ENCODE data around the gene RSPRY1.
"Not testable (repeated sequence)": the region's sequence is repeated elsewhere in the genome, so short reads cannot be mapped to it uniquely, and the experiment has no call there.

RSPRY1 gene

DNA sequence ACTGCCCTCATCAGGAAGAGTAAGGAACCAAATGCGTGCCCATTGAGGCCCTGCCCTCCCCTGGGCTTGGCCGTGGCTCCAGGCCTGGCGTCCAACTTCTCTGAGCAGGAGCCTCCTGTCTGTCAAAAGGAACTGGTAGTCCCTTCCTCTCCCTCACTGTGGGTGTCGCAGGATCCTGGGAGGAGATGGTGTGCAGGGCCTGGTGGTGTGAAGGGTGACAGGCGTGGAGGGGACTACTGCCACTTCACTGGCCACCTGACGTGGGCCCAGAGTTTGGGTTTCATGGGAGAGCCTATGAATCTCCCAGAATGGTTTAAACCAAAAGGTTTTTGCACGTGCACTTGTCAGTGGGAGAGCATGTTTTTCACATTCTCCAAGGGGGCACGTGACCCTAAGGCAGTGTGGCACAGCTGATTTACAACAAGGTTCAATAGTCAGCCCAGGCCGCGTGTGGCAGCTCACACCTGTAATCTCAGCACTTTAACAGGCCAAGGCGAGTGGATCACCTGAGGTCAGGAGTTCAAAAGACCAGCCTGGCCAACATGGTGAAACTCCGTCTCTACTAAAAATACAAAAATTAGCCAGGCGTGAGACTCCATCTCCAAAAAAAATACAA lies 71.4 kb downstream of the RSPRY1 start:
- no peak for DNase-seq

DNA sequence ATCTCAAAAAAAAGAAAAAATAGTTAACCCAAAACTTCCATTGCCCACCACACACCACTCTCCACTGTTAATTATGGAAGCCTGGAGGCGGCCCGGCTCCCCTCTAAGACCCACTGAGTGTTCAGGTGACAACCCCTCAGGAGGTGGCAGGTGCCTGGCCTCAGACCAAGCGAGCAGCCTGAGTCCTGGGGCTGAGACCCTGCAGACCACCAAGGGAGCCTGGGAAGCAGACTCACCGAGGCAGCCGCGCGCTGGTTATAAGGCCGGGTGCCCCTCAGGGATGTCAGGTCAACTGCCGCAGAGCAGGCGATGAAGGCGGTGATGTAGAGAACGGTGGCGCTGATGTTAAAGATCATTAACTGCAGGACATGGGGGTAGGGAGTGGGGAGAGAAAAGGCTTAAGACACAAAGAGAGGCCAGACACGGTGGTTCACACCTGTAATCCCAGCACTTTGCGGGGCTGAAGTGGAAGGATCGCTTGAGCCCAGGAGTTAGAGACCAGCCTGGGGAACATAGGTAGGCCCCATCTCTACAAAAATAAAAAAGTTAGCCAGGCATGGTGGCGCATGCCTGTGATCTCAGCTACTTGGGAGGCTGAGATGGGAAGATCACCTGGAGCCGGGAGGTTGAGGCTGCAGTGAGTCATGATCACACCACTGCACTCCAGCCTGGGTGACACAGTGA lies 72.2 kb downstream of the RSPRY1 start:
- no peak for DNase-seq

DNA sequence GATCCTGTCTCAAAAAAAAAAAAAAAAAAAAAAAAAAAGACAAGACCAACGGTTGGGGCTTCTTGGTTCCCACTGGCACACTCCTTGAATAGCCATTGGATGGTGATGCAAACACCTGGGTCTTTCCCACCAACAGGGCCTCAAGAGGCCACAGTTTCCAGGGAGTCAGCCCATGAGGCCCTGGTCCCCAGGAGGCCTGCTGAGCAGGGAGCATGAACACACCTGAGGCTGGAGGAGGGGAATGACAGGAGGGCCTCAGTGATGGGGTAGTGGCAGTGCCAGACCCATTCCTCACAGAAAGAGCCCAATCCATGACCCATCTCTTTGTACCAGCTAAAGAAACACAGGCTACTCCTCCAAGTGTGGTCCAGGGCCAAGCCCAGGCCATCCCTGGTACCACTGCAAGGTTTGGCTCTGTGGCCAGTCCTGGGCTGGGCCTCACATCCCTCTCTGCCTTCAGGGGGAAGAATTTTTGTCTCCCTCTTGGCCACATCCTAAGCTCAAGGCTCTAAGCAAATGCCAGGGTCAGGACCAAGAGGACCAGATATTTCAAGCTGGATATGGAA lies 72.9 kb downstream of the RSPRY1 start:
- no peak for DNase-seq

DNA sequence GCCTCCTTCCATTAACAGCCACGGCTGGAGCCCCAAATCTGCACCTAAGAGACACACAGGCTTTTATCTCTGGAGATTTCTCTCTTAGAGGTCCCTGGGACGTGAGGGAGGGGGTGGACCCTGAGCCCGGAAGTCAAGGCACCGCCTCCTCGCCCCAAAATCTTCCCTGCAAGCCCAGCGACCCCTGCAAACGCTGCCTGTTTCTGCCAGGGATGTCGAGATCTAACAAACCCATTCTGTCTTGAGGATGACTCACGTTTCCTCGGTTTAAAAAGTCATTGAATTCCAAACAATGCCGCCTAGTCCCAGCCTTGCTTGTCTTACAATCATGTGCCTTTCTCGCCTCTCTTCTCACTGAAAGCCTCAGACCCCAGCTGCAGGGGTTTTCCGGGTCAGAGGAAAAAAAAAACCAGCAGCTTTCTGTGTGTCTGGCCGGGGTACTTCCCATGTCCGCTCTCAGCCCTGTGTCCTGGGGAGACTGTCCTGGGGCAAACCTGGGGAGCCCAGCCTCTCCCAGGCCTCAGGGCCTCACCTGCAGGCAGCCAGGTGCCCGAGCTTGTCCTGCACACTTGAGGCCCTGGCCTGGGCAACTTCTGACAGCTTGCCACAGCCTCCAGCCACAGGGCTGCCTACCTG lies 74.3 kb downstream of the RSPRY1 start:
- DNase-seq, result no peak

DNA sequence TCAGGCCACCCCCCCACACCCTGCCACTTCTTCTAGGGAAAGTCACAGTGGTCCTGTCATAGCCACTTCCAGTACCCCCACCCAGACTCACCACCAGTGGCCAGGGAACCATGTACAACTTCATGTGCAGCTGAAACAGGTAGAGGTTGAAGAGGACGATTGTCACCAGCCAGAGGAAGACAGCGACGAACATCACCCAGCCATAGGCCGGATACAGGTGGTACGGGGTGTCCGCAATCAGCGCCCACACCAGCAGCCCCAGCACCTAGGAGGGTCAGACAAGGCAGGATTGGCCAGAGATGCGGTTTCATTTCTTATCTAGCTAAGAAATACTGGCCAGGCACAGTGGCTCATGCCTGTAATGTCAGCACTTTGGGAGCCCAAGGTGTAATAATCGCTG lies 75.7 kb downstream of the RSPRY1 start:
- DNase-seq, result no peak

- DNase-seq, result no peak
These were observed 76.9 kb downstream of the RSPRY1 start for GRCh38 chr16:57262841-57263540.

- DNase-seq, result no peak
These were observed 77.6 kb downstream of the RSPRY1 start for GRCh38 chr16:57263541-57264351.

DNA sequence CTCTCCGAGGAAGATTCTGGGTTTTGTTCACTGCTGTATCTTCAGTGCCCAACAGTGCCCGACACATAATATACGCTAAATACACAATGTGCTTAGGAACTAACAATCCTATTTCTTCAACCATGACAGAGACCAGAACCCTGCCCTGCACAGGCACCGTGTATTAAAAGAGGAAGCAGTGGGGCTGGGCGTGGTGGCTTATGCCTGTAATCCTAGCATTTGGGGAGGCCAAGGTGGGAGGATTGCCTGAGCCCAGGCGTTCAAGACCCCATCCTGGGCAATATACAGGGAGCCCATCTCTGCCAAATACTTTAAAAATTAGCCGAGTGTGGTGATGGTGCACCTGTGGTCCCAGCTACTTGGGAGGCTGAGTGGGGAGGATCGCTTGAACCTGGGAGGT lies 78.3 kb downstream of the RSPRY1 start:
- DNase-seq, result no peak

DNA sequence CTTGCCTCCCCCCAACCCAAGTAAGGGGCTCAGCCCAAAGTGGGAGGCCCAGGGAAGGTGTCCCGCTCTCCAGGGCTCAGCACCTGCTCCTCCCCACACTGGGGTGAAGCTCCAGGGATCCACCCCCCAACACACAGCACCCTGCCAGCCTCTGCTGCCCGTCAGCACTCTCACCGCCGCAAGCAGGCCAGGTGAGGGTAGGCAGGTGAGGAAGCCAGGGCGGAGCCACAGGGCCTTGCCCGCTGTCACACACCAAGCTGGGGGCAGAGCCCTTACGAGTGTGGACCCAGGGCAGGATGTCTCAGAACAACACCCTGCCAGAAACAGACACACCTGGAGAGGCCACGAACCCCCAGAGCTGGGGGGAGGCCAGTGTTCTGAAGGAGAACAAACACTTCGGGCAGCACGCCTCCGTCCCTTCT lies 78.8 kb downstream of the RSPRY1 start:
- DNase-seq, result no peak

DNA sequence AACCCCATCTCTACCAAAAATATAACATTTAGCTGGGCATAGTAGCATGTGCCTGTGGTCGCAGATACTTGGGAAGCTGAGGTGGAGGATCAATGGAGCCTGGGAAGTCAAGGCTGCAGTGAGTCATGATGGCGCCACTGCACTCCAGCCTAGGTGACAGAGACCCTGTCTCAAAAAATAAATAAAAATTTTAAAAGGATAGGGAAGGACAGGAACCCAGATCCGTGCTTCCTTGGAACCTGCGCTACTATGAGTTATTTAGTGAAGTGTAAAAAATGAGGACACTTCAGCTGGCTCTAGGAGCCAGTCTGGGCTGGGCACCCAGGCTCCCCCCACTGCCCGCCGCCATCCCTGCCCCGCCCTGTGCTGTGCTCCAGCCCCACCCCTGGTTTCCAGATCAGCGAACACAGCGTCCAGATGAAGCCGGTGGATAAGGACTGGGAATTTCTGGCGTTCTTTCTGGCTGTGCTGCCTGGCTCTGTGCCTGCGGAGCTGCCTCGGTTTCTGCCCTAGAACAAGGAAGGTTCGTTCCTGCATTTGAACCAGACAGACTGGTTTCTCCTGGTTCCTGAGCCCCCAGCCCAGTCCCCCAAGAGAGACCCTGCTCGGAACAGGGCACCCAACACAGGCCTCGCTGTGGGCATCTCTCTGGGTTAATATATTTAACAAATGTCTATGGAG lies 79.9 kb downstream of the RSPRY1 start:
- DNase-seq, result no peak

DNA sequence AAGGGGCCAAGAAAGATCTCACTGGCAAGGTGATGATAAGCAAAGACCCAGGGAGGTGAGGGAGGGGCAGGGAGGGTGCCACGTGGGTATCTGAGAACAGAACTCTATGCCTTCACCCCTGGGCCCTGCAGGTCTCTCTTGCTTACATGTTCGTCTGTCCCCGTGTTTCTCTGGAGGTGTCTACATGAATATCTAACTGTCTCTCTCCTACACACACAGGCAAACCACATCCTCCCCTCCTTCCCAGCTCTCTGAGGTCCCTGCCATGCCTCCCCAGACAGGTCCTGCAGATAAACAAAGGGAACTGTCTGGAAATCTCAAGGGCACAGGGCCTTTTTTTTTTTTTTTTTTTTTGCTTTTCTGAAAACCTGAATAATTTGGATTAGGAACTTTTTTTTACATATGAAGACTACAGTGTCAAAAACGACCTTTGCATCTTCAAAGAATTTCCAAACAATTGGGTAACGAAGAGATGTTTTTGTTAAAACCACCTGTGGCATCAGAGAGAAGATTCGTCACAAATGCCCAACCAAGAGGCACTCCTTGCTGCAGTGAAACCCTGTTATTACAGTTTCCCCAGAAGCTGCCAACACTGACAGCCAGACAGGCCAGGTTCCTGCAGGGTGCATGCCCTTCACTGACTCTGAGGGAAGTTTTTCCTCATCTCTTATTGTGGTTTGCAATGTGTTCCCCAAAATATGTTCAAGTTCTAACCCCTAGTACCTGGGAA lies 80.6 kb downstream of the RSPRY1 start:
- no peak for DNase-seq

DNA sequence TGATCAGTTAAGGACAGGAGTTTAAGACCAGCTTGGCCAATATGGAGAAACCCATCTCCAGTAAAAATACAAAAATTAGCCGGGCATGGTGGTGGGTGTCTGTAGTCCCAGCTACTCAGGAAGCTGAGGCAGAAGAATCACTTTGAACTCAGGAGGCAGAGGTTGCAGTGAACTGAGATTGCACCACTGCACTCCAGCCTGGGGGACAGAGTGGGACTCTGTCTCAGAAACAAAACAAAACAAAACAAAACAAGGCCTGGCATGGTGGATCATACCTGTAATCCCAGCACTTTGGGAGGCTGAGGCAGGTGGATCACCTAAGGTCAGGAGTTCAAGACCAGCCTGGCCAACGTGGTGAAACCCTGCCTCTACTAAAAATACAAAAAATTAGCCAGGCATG lies 81.2 kb downstream of the RSPRY1 start:
- not testable (repeated sequence) for DNase-seq

- no peak for DNase-seq
These were observed 83.0 kb downstream of the RSPRY1 start for GRCh38 chr16:57268804-57269800.

GRCh38 chr16:57270221-57271062 lies 84.3 kb downstream of the RSPRY1 start:
- no peak for DNase-seq

- DNase-seq, result no peak
These were observed 84.9 kb downstream of the RSPRY1 start for GRCh38 chr16:57271063-57271345.

DNA sequence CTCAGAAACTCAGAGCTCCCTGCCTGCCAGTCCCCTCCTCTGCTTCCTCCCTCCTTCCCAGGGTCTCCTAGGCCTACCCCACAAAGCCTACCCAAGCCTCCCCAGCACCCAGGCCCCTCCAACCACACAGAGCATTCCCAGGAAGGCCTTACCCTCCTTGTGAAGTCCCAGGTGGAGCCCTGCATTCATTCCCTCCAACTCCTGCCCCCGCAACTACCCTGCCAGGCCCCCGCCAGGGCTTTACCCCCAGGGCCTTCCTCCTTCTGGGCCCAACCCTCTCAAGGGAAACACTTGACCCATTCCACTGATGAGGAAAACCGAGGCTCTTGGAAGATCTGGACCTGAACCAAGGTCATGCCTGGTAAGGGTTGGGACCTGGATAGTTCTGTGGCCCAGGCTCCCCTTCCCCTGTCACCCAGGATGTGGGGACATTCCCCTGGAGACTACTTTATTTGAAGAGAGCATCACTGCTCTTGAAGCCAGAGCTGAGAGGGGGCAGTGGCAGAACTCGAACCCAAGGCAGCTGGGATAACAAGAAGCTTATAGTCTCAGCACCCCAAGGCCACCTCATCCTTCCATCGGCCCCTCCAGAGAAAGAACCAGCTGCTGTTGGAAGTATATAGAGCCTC lies 85.9 kb downstream of the RSPRY1 start:
- DNase-seq, result no peak

GRCh38 chr16:57273359-57273758 lies 87.2 kb downstream of the RSPRY1 start:
- DNase-seq, result no peak

- DNase-seq, result no peak
These were observed 87.7 kb downstream of the RSPRY1 start for GRCh38 chr16:57273826-57274225.

DNA sequence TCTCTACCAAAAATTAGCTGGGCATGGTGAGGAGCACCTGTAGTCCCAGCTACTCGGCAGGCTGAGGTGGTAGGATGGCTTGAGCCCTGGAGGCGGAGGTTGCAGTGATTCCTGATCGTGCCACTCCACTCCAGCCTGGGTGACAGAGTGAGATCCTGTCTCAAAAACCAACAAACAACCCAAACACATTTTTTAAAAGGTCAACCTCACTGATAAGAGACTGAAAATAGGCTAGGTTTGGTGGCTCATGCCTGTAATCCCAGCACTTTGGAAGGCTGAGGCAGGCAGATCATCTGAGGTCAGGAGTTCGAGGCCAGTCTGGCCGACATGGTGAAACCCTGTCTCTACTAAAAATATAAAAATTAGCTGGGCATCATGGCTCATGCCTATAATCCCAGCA lies 89.8 kb downstream of the RSPRY1 start:
- not testable (repeated sequence) for DNase-seq
